ENCODE results near the gene TMEM86A. TPM values are rescaled to one million over a fixed set of nuclear protein-coding genes. Genes with fewer than 3 reads are reported as not detected.

The TMEM86A gene
- total RNA-seq, 2 experiments from 2014 or later: 0.09 to 0.26 TPM

DNA sequence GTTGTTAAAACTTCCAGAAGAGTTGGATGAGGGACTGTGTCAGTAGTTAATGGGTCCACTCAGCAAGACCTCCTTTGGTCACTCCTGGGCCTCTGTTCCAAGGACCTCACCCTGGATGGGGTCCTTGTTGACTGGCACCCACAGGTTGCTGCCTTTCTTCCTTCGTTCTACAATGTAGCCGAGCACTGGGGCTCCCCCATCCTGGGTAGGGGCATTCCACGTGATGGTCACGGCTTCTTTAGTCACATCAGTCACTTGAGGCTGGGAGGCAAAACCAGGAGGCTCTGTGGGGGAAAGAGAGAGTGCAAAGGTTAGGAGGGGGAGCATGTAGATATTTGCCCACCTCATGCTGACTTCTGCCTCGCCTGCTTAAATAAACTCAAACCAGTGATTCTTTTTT lies 12.0 kb downstream of the TMEM86A start:
- intact Hi-C loops (cut with DNase I, micrococcal nuclease): no loop called here
- Mint-ChIP-seq H3K27me3 (no peaks in the 10 kb centered on the region), H3K36me3 (ENCODE audit: low read depth) (no peaks in the 10 kb centered on the region), H3K27ac (no peak overlapping the region), H3K9me3 (ENCODE audit: low read depth) (no peaks in the 10 kb centered on the region), H3K4me1 (peaks cover 12% of the 10 kb centered on the region), H3K4me3 (no peak overlapping the region)
- ChIA-PET CTCF (no interaction called here), POLR2A (no interaction called here)
- ATAC-seq (no peak), DNase-seq (no peak)

DNA sequence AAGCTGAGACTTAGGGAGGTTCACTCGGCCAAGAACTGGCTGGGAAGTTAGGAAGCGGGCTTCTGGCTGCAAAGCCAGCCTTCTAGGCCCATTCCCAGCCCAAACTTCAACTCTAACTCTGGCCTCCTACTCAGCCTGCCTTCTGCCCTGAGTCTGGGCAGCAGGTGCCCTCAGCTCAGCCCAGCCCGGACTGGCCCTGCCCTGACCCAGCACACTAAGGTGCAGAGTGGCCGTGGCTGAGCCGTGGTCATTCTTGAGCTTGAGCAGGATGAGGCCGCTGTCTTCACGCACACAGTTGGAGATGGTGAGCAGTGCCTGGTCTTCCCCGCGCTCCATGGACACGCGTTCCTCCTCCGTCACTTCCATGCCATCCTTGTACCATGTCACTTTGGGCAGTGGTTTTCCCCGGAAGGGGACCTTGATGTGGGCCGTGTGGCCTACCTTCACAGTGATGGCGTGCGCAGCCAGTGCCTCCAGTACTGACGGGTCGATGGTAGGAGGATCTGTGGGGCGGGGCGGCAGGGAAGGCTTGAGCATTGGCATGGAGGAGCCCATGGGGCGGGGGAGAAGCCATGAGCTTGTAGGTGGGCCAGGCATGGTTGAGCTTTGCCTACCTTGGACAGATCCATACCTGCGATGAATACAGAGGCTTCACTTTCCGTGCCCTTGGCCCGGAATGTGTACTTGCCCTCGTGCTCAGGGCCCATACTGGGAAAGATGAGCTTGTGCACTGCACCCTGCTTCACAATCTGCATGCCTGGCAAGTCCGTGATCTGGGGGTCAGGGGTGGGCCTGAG lies 15.3 kb downstream of the TMEM86A start:
- ChIA-PET CTCF (interaction anchor here (2.5 to 2.9 kb wide), 2 partner anchors 8 to 17 kb away, joined by 14 to 21 read pairs; no protein-coding TSS in a partner anchor), POLR2A (no interaction called here)
- Mint-ChIP-seq H3K4me3 (no peak overlapping the region), H3K4me1 (no peaks in the 10 kb centered on the region), H3K27ac (no peak overlapping the region), H3K36me3 (ENCODE audit: low read depth) (no peaks in the 10 kb centered on the region), H3K27me3 (no peaks in the 10 kb centered on the region), H3K9me3 (ENCODE audit: low read depth) (no peaks in the 10 kb centered on the region)
- ATAC-seq (no peak), DNase-seq (no peak)
- intact Hi-C loops (cut with DNase I, micrococcal nuclease): no loop called here

DNA sequence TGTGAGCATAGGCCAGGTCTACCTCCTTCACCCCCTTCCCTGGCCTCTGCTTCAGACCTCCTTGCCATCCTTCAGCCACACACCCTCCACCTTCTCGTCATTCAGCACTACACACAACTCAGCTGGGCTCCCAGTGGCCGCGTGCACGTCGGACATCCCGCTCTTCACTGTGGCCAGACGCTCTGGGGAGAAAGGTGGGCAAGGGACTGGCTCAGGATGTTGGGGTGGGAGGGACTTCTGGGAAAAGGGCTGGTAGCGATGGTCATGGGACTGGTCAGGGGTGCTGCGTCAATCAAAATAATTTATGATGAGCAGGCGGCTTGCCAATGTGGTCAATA lies 15.8 kb downstream of the TMEM86A start:
- H3K36me3 Mint-ChIP-seq (ENCODE audit: low read depth): no peaks in the 10 kb centered on the region
- ChIA-PET POLR2A (no interaction called here), CTCF (interaction anchor here (2.9 kb wide), 1 partner anchor 7 kb away, joined by 21 read pairs; no protein-coding TSS in a partner anchor)
- ATAC-seq: no peak
- no peaks in the 10 kb centered on the region for H3K27me3 Mint-ChIP-seq
- no peak for DNase-seq
- H3K27ac Mint-ChIP-seq: no peak overlapping the region
- H3K4me1 Mint-ChIP-seq: no peaks in the 10 kb centered on the region
- no peaks in the 10 kb centered on the region for H3K9me3 Mint-ChIP-seq (ENCODE audit: low read depth)
- H3K4me3 Mint-ChIP-seq: no peak overlapping the region
- intact Hi-C loops (cut with DNase I, micrococcal nuclease): no loop called here

DNA sequence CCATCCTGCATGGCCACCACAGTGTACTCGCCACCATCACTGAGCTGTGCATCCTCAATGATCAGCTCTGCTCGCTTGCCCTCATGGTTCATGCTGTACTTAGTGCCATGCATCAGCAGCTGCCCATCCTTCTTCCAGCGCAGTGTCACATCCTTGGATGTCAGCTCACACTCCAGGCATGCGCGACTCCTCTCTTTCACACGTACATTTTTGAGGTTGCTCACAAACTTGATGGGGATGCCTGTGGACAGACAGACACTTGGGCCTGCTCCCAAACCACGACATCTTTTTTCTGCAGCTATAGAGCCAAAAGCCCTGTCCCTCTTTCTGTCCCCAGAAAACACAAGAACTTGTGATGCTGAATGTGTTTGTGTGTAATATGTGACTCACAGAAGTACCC lies 16.9 kb downstream of the TMEM86A start:
- ChIA-PET CTCF (interaction anchor here (1.0 to 1.7 kb wide), 2 partner anchors 13 to 16 kb away, joined by 4 to 5 read pairs; no protein-coding TSS in a partner anchor), POLR2A (interaction anchor here (0.6 kb wide), 1 partner anchor 476 kb away, joined by 3 read pairs; no protein-coding TSS in a partner anchor)
- Mint-ChIP-seq H3K4me1 (no peaks in the 10 kb centered on the region), H3K36me3 (ENCODE audit: low read depth) (no peaks in the 10 kb centered on the region), H3K27ac (no peak overlapping the region), H3K4me3 (no peak overlapping the region), H3K9me3 (ENCODE audit: low read depth) (no peaks in the 10 kb centered on the region), H3K27me3 (no peaks in the 10 kb centered on the region)
- DNase-seq: no peak
- ATAC-seq: no peak
- intact Hi-C loops (cut with DNase I, micrococcal nuclease): no loop called here

DNA sequence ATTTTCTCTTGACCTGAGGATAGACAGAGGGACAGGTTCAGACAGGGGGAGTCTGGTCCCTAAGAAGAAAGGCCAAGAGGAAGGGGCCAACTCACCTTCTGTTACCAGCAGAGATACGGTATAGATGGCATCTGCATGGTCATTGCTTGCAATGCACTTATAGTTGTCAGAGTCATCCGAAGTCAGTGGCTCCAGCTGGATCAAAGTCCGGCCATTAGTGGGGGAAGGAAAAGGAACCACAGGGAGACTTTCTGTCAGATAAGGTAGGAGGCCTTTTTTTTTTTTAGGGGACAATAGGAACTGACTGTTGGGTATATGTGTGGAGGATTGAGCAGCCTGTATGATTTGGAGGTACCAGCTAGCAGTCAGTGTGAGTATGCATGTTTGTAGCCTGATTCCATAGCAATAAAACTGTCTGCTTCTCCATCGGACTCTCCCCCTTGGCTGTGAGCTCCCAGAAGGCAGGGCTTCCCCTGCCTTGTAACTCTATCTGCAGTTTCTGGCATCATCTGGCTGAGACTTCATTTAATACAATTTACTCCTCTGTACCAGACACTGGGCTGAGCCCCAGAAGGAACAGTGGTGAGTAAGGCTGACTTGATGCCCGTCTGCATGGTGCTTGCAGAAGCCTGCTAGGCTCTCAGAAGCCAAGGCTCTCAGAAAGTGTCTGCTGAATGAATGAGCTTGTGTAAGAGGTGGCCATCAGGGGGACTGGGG lies 21.7 kb downstream of the TMEM86A start:
- no peak for DNase-seq
- ChIA-PET POLR2A (no interaction called here), CTCF (interaction anchor here (0.6 to 4.7 kb wide), 6 partner anchors 7 to 744 kb away, joined by 3 to 55 read pairs (median 13); no protein-coding TSS in a partner anchor)
- ATAC-seq: no peak
- Mint-ChIP-seq H3K4me3 (no peak overlapping the region), H3K27ac (peak overlapping the region; percentile 22), H3K36me3 (ENCODE audit: low read depth) (no peaks in the 10 kb centered on the region), H3K9me3 (ENCODE audit: low read depth) (no peaks in the 10 kb centered on the region), H3K4me1 (peaks cover 5% of the 10 kb centered on the region), H3K27me3 (no peaks in the 10 kb centered on the region)
- intact Hi-C loops (cut with DNase I, micrococcal nuclease): loop anchor here (5.0 kb wide), 3 partner anchors 193 to 708 kb away; partner anchors contain the start of genes TSG101 (in 2 of the 2) and SERGEF (in 1 of the 2)

DNA sequence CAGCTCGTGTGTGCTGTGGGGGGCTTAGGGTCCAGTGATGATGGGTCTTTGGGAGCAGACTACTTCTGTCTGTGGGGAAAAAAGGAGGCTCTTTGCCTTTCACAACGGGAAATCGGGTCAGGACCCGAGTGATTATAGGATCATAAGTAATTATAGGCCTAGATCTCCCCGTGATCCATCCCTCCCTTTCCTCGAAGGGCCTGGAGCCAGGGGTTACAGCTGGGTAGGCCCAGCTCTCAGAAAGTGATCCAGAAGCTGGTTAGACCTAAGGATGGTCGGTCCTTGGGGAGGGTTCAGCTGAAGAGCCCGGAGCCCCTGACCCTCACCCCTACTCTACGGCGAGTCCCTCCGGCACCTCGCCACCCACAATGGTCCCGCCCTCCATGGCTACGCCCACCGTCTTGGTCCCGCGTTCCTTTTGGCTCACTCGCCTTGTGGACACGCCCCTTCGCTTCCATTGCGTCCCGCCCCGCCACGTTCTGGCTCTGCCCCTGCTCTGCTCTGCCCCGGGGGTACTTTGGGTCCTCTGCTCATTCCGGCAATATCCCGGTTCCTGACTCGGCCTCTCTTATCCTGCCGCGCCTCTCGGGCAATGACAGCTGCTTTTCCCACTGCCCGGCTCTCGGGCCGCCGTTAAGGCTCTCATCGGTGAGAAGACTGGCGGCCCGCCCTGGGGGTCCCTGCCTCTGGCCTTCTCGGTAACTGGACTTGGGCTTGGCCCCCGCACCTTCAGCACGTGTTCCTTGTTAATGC lies 22.4 kb downstream of the TMEM86A start:
- peaks cover 5% of the 10 kb centered on the region for H3K4me1 Mint-ChIP-seq
- peak; percentile 87 for DNase-seq
- no peaks in the 10 kb centered on the region for H3K36me3 Mint-ChIP-seq (ENCODE audit: low read depth)
- POLR2A ChIA-PET: no interaction called here
- no peaks in the 10 kb centered on the region for H3K27me3 Mint-ChIP-seq
- ATAC-seq: peak; percentile 88
- no peaks in the 10 kb centered on the region for H3K9me3 Mint-ChIP-seq (ENCODE audit: low read depth)
- intact Hi-C loops (cut with DNase I, micrococcal nuclease): loop anchor here (1.0 to 5.0 kb wide), 6 partner anchors 23 to 709 kb away; partner anchors contain the start of genes TSG101 (in 2 of the 2), SERGEF (in 1 of the 2), SPTY2D1 (in 1 of the 2) and TMEM86A (in 1 of the 2)
- H3K27ac Mint-ChIP-seq: peak overlapping the region; percentile 22
- H3K4me3 Mint-ChIP-seq: peak overlapping the region; percentile 78
- CTCF ChIA-PET: interaction anchor here (0.6 to 4.7 kb wide), 29 partner anchors 8 to 744 kb away, joined by 3 to 55 read pairs (median 4); partner anchors contain the start of genes GTF2H1, HPS5, SAAL1 and TSG101

DNA sequence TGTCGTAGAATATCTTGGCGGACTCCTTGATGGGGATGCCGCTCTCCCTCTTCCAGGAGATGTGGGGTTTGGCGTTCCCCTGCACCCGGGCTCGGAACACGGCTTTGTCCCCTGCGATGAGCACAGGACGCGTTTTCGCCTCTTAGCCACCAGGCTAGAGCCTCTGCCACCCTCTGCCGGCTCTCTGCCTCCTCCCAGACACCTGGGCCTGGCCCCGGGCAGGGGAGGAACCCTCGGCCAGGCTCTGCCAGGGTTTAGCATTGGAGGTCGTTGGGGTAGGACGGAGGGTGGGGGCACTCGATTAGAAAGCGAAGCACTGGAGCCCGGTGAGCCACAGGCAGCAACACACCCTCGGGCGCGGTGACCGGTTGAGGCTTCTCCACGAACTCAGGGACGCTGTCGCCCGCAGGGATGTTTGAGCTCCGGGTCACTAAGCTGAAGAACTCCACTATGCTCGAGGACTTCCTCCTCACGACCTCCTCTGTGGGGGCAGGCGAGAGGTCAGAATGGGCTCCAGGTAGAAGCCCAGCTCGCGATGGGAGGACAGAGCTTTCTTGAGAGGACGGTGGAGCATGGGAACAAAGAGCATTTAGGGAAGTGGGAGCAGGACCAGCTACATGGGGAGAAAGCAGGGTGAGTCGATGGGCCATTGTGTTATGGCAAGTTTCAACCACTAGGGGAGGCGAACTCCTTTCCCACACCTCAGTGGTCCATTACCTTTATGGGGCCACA lies 23.1 kb downstream of the TMEM86A start:
- Mint-ChIP-seq H3K4me1 (peaks cover 5% of the 10 kb centered on the region), H3K27me3 (no peaks in the 10 kb centered on the region), H3K4me3 (peak overlapping the region; percentile 78), H3K9me3 (ENCODE audit: low read depth) (no peaks in the 10 kb centered on the region), H3K36me3 (ENCODE audit: low read depth) (no peaks in the 10 kb centered on the region), H3K27ac (no peak overlapping the region)
- intact Hi-C loops (cut with DNase I, micrococcal nuclease): loop anchor here (1.0 to 5.0 kb wide), 6 partner anchors 23 to 709 kb away; partner anchors contain the start of genes TSG101 (in 2 of the 2), SERGEF (in 1 of the 2), SPTY2D1 (in 1 of the 2) and TMEM86A (in 1 of the 2)
- ATAC-seq: peak; percentile 68
- peak; percentile 72 for DNase-seq
- ChIA-PET CTCF (interaction anchor here (0.6 to 4.7 kb wide), 60 partner anchors 9 to 1077 kb away, joined by 3 to 55 read pairs (median 3); partner anchors contain the start of genes GTF2H1, HPS5, SAAL1 and TMEM86A), POLR2A (interaction anchor here (0.6 kb wide), 2 partner anchors 96 to 327 kb away, joined by 4 to 10 read pairs; no protein-coding TSS in a partner anchor)

DNA sequence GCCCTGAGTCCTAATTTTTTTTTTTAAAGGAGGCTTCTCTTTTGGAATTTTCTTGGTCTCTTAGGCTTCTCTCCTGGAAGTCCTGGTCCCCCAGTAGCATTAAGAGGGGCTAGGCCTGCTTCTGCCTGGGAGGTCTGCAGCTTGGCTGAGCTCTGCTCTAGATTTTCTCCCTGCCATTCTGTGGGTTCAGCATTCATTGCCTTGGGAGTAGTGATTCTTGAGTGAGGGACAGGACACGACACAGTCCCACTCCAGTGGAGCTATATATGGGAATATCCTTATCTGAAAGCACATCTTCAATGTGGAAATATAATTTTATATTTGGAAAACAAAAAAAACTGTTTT lies 23.7 kb downstream of the TMEM86A start:
- Mint-ChIP-seq H3K27ac (no peak overlapping the region), H3K4me3 (peak overlapping the region; percentile 78), H3K9me3 (ENCODE audit: low read depth) (no peaks in the 10 kb centered on the region), H3K36me3 (ENCODE audit: low read depth) (no peaks in the 10 kb centered on the region), H3K27me3 (no peaks in the 10 kb centered on the region), H3K4me1 (peaks cover 5% of the 10 kb centered on the region)
- ChIA-PET POLR2A (interaction anchor here (0.6 kb wide), 2 partner anchors 97 to 327 kb away, joined by 4 to 10 read pairs; no protein-coding TSS in a partner anchor), CTCF (interaction anchor here (0.6 to 4.7 kb wide), 57 partner anchors 9 to 1077 kb away, joined by 3 to 55 read pairs (median 4); partner anchors contain the start of genes GTF2H1, HPS5, SAAL1 and TMEM86A)
- peak; percentile 4 for ATAC-seq
- intact Hi-C loops (cut with DNase I, micrococcal nuclease): loop anchor here (5.0 kb wide), 3 partner anchors 195 to 710 kb away; partner anchors contain the start of genes TSG101 (in 2 of the 2) and SERGEF (in 1 of the 2)
- no peak for DNase-seq

DNA sequence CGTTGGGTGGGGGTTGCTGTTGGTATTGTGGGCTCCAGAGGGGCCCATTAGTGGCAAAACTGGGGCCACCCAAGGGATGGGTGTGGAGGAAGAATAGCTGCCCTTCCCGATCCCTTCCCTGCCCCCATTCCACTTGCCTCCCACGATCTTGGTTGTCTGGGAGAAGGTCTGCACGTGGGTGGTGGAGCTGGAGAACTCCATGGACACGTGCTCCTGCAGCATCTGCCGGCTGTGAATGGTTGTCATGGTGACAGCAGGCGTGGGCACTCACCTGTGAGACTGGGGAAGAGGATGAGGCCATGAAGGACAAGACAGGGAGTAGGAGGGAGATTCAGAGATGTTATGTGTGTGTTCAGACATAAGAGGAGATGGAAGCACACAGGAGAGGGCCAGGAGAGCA lies 25.4 kb downstream of the TMEM86A start:
- no peaks in the 10 kb centered on the region for H3K9me3 Mint-ChIP-seq (ENCODE audit: low read depth)

DNA sequence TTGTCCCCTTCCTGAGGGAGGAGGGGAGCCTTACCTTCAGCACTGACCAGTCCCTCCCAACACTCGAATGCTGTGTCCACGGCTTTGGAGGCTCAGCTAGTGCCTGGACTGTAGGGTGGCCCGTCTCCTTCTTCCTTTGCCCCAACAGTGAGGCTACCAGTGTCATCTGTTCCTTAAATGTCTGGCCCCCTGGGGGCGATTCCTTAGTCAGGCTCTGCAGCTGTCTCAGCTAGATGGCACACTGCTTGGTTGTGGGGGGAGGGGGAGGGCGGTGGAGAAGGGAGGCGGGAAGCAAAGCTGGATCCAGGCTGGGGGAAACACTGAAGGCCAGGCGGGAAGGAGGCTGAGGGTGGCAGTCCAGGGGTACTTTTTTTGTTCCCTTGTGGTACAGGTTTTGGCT lies 27.5 kb downstream of the TMEM86A start, which contains the start of gene IGSF22:
Gene IGSF22, minus strand, starts transcription at position 149 of the 400 bp plus-strand sequence. CDS start 1,952 bp downstream, outside the sequence.
- no peak for ATAC-seq

More for the DNA sequence above, 25.4 kb downstream of the TMEM86A start:
- H3K27ac Mint-ChIP-seq: no peak overlapping the region
- ChIA-PET POLR2A (no interaction called here), CTCF (interaction anchor here (0.8 to 4.4 kb wide), 5 partner anchors 31 to 106 kb away, joined by 3 to 26 read pairs (median 4); no protein-coding TSS in a partner anchor)
- no peak overlapping the region for H3K4me3 Mint-ChIP-seq
- no peaks in the 10 kb centered on the region for H3K36me3 Mint-ChIP-seq (ENCODE audit: low read depth)
- DNase-seq (no peak), ATAC-seq (no peak)
- no peaks in the 10 kb centered on the region for H3K27me3 Mint-ChIP-seq
- peaks cover 8% of the 10 kb centered on the region for H3K4me1 Mint-ChIP-seq
- intact Hi-C loops (cut with DNase I, micrococcal nuclease): loop anchor here (5.0 kb wide), 3 partner anchors 197 to 712 kb away; partner anchors contain the start of genes TSG101 (in 2 of the 2) and SERGEF (in 1 of the 2)

More for the DNA sequence above, 27.5 kb downstream of the TMEM86A start, which contains the start of gene IGSF22:
- DNase-seq: no peak
- H3K4me3 Mint-ChIP-seq: no peak within 1 kb of the TSS
- ChIA-PET POLR2A (no interaction called here), CTCF (interaction anchor here (1.0 to 1.3 kb wide), 3 partner anchors 45 to 482 kb away, joined by 3 to 6 read pairs (median 3); no protein-coding TSS in a partner anchor)
- no peaks in the 10 kb centered on the region for H3K27me3 Mint-ChIP-seq
- intact Hi-C loops (cut with DNase I, micrococcal nuclease): no loop called here
- H3K4me1 Mint-ChIP-seq: peaks cover 8% of the 10 kb centered on the region
- no peak within 1 kb of the TSS for H3K27ac Mint-ChIP-seq
- H3K9me3 Mint-ChIP-seq (ENCODE audit: low read depth): no peaks in the 10 kb centered on the region
- no peaks in the 10 kb centered on the region for H3K36me3 Mint-ChIP-seq (ENCODE audit: low read depth)
